Measurements from ENCODE around the gene CALML6. TPM values are rescaled to one million over a fixed set of nuclear protein-coding genes. Genes with fewer than 3 reads are reported as not detected.

The CALML6 gene
- polyA plus RNA-seq, 1 donor: 1.8 TPM

Other genes starting within 250 kb of the CALML6 start
- gene SLC35E2B, start 222.5 kb upstream of the CALML6 start, polyA plus RNA-seq: 44.3 TPM
- 21.1 TPM for gene CDK11A, start 190.9 kb upstream of the CALML6 start, polyA plus RNA-seq
- 59.8 TPM for gene NADK, start 136.8 kb upstream of the CALML6 start, polyA plus RNA-seq
- 226 TPM for gene GNB1, start 24.2 kb upstream of the CALML6 start, polyA plus RNA-seq
- 18.5 TPM for gene TMEM52, start 4.0 kb downstream of the CALML6 start, polyA plus RNA-seq
- 1.4 TPM for gene CFAP74, start 88.5 kb downstream of the CALML6 start, polyA plus RNA-seq
- 0.54 TPM for gene GABRD, start 104.1 kb downstream of the CALML6 start, polyA plus RNA-seq
- 68.6 TPM for gene PRKCZ, start 135.2 kb downstream of the CALML6 start, polyA plus RNA-seq